ENCODE measurements around the gene IGF2BP3. TPM values are rescaled to one million over a fixed set of nuclear protein-coding genes. Genes with fewer than 3 reads are reported as not detected.

IGF2BP3 gene
- total and polyA plus RNA-seq, 7 experiments from 2014 or later: 0.13 to 1.8 (median 0.80) TPM; not detected in 1

GRCh38 chr7:23356168-23356567 is 114.1 kb downstream of the IGF2BP3 start:
- no peak for ATAC-seq

GRCh38 chr7:23353172-23353571 is 117.1 kb downstream of the IGF2BP3 start:
- intact Hi-C loops (cut with micrococcal nuclease): no loop called here
- no peaks in the 10 kb centered on the region for H3K36me3 ChIP-seq (ENCODE audit: control insufficient read depth in 2 of 3, insufficient read depth in 3 of 3, low read length in 3 of 3)
- CTCF ChIA-PET: no interaction called here
- no peak for DNase-seq
- POLR2A ChIA-PET: no interaction called here
- Mint-ChIP-seq H3K36me3 (peaks cover 0 to 1% (median 0%) of the 10 kb centered on the region in 5 donors), H3K4me1 (peaks cover 5 to 19% (median 13%) of the 10 kb centered on the region in 7 donors), H3K4me3 (no peak overlapping the region), H3K27ac (no peak overlapping the region), H3K27me3 (peaks cover 0 to 52% (median 4%) of the 10 kb centered on the region in 5 donors), H3K9me3 (no peaks in the 10 kb centered on the region)
- no peak overlapping the region for H3K4me3 ChIP-seq (ENCODE audit: low read length)
- ATAC-seq: no peak
- no peak overlapping the region for H3K27ac ChIP-seq (ENCODE audit: low read depth, low read length)
- H3K9me3 ChIP-seq (ENCODE audit: control insufficient read depth in 2 of 3, low read length in 3 of 3): no peaks in the 10 kb centered on the region
- no peaks in the 10 kb centered on the region for H3K27me3 ChIP-seq (ENCODE audit: control insufficient read depth in 2 of 2, insufficient read depth in 2 of 2, low read length in 2 of 2)
- peaks cover 5 to 6% of the 10 kb centered on the region in 2 donors for H3K4me1 ChIP-seq (ENCODE audit: control insufficient read depth in 2 of 2, insufficient read depth in 2 of 2, low read length in 2 of 2)

More at GRCh38 chr7:23356168-23356567, 114.1 kb downstream of the IGF2BP3 start:
- Mint-ChIP-seq H3K9me3 (peaks cover 0 to 1% (median 0%) of the 10 kb centered on the region in 11 donors), H3K4me3 (peak overlapping the region in 1 of 10 donors; percentile 23), H3K36me3 (no peaks in the 10 kb centered on the region), H3K27ac (no peak overlapping the region), H3K4me1 (peaks cover 5 to 19% (median 13%) of the 10 kb centered on the region in 7 donors), H3K27me3 (peaks cover 0 to 54% (median 7%) of the 10 kb centered on the region in 5 donors)
- Histone ChIP-seq H3K27me3 (ENCODE audit: control insufficient read depth in 2 of 2, insufficient read depth in 2 of 2, low read length in 2 of 2) (no peaks in the 10 kb centered on the region), H3K4me1 (ENCODE audit: control insufficient read depth in 2 of 2, insufficient read depth in 2 of 2, low read length in 2 of 2) (peaks cover 5 to 6% of the 10 kb centered on the region in 2 donors), H3K36me3 (ENCODE audit: control insufficient read depth in 2 of 3, insufficient read depth in 3 of 3, low read length in 3 of 3) (no peaks in the 10 kb centered on the region), H3K9me3 (ENCODE audit: control insufficient read depth in 2 of 3, low read length in 3 of 3) (no peaks in the 10 kb centered on the region), H3K27ac (ENCODE audit: low read depth, low read length) (no peak overlapping the region), H3K4me3 (ENCODE audit: low read length) (no peak overlapping the region)
- POLR2A ChIA-PET: interaction anchor here (0.7 to 0.8 kb wide), 2 partner anchors 9 to 55 kb away, joined by 3 read pairs; no protein-coding TSS in a partner anchor
- CTCF ChIA-PET: interaction anchor here (0.6 to 0.9 kb wide), 2 partner anchors 10 to 207 kb away, joined by 3 read pairs; no protein-coding TSS in a partner anchor
- DNase-seq: no peak
- intact Hi-C loops (cut with micrococcal nuclease): loop anchor here (1.0 to 5.0 kb wide), 7 partner anchors 10 to 357 kb away; partner anchors contain the start of genes IGF2BP3 (in 1 of the 2), MALSU1 (in 1 of the 2) and TRA2A (in 1 of the 2)

- no peak overlapping the region for H3K27ac Mint-ChIP-seq
These were observed 119.8 kb downstream of the IGF2BP3 start for GRCh38 chr7:23350466-23350865.

GRCh38 chr7:23349484-23350157 is 120.7 kb downstream of the IGF2BP3 start:
- Histone ChIP-seq H3K27me3 (ENCODE audit: control insufficient read depth in 2 of 2, insufficient read depth in 2 of 2, low read length in 2 of 2) (no peaks in the 10 kb centered on the region), H3K9me3 (ENCODE audit: control insufficient read depth in 2 of 3, low read length in 3 of 3) (no peaks in the 10 kb centered on the region), H3K4me1 (ENCODE audit: control insufficient read depth in 2 of 2, insufficient read depth in 2 of 2, low read length in 2 of 2) (peaks cover 6 to 11% of the 10 kb centered on the region in 2 donors), H3K36me3 (ENCODE audit: control insufficient read depth in 2 of 3, insufficient read depth in 3 of 3, low read length in 3 of 3) (no peaks in the 10 kb centered on the region), H3K27ac (ENCODE audit: low read depth, low read length) (no peak overlapping the region), H3K4me3 (ENCODE audit: low read length) (no peak overlapping the region)
- ATAC-seq: no peak
- Mint-ChIP-seq H3K27ac (peak overlapping the region in 1 of 9 donors; percentile 3), H3K9me3 (peaks cover 0 to 8% (median 0%) of the 10 kb centered on the region in 11 donors), H3K4me1 (peaks cover 9 to 32% (median 24%) of the 10 kb centered on the region in 7 donors), H3K36me3 (peaks cover 0 to 8% (median 0%) of the 10 kb centered on the region in 5 donors), H3K4me3 (no peak overlapping the region), H3K27me3 (peaks cover 0 to 46% (median 0%) of the 10 kb centered on the region in 5 donors)
- CTCF ChIA-PET: interaction anchor here (1.4 kb wide), 1 partner anchor 8 kb away, joined by 6 read pairs; no protein-coding TSS in a partner anchor
- DNase-seq: no peak
- intact Hi-C loops (cut with micrococcal nuclease): loop anchor here in 1 of 2 donors (5.0 kb wide), 3 partner anchors 77 to 183 kb away; partner anchors contain the start of genes NUP42 and TRA2A
- POLR2A ChIA-PET: interaction anchor here (0.8 kb wide), 1 partner anchor 50 kb away, joined by 3 read pairs; no protein-coding TSS in a partner anchor

More at GRCh38 chr7:23350466-23350865, 119.8 kb downstream of the IGF2BP3 start:
- Histone ChIP-seq H3K4me1 (ENCODE audit: control insufficient read depth in 2 of 2, insufficient read depth in 2 of 2, low read length in 2 of 2) (peaks cover 6 to 7% of the 10 kb centered on the region in 2 donors), H3K4me3 (ENCODE audit: low read length) (no peak overlapping the region), H3K36me3 (ENCODE audit: control insufficient read depth in 2 of 3, insufficient read depth in 3 of 3, low read length in 3 of 3) (no peaks in the 10 kb centered on the region), H3K27me3 (ENCODE audit: control insufficient read depth in 2 of 2, insufficient read depth in 2 of 2, low read length in 2 of 2) (no peaks in the 10 kb centered on the region), H3K9me3 (ENCODE audit: control insufficient read depth in 2 of 3, low read length in 3 of 3) (no peaks in the 10 kb centered on the region), H3K27ac (ENCODE audit: low read depth, low read length) (no peak overlapping the region)
- Mint-ChIP-seq H3K27me3 (peaks cover 0 to 51% (median under 1%) of the 10 kb centered on the region in 5 donors), H3K9me3 (peaks cover 0 to 8% (median 0%) of the 10 kb centered on the region in 11 donors), H3K4me1 (peaks cover 9 to 24% (median 18%) of the 10 kb centered on the region in 7 donors), H3K4me3 (no peak overlapping the region), H3K36me3 (peaks cover 0 to 6% (median 0%) of the 10 kb centered on the region in 5 donors)
- ChIA-PET POLR2A (no interaction called here), CTCF (no interaction called here)
- DNase-seq (no peak), ATAC-seq (no peak)
- intact Hi-C loops (cut with micrococcal nuclease): no loop called here

- H3K9me3 Mint-ChIP-seq: peaks cover 0 to 8% (median 0%) of the 10 kb centered on the region in 11 donors
- no peak overlapping the region for H3K4me3 ChIP-seq (ENCODE audit: low read length)
- peaks cover 6 to 11% of the 10 kb centered on the region in 2 donors for H3K4me1 ChIP-seq (ENCODE audit: control insufficient read depth in 2 of 2, insufficient read depth in 2 of 2, low read length in 2 of 2)
- H3K4me1 Mint-ChIP-seq: peaks cover 9 to 36% (median 24%) of the 10 kb centered on the region in 7 donors
- H3K27ac ChIP-seq (ENCODE audit: low read depth, low read length): no peak overlapping the region
- H3K9me3 ChIP-seq (ENCODE audit: control insufficient read depth in 2 of 3, low read length in 3 of 3): no peaks in the 10 kb centered on the region
- ChIA-PET CTCF (interaction anchor here (0.8 kb wide), 1 partner anchor 10 kb away, joined by 5 read pairs; no protein-coding TSS in a partner anchor), POLR2A (interaction anchor here (0.6 to 1.2 kb wide), 2 partner anchors 10 to 76 kb away, joined by 3 to 7 read pairs; no protein-coding TSS in a partner anchor)
- intact Hi-C loops (cut with micrococcal nuclease): loop anchor here (2.0 to 5.0 kb wide), 4 partner anchors 49 to 185 kb away; partner anchors contain the start of genes MALSU1 (in 1 of the 2), NUP42 (in 1 of the 2) and TRA2A (in 1 of the 2)
- H3K36me3 ChIP-seq (ENCODE audit: control insufficient read depth in 2 of 3, insufficient read depth in 3 of 3, low read length in 3 of 3): no peaks in the 10 kb centered on the region
- peaks cover 0 to 8% (median 0%) of the 10 kb centered on the region in 5 donors for H3K36me3 Mint-ChIP-seq
- ATAC-seq (peak; percentile 66), DNase-seq (no peak)
- peaks cover 0 to 39% (median 0%) of the 10 kb centered on the region in 5 donors for H3K27me3 Mint-ChIP-seq
- H3K4me3 Mint-ChIP-seq: peak overlapping the region in 7 of 10 donors; percentile 63 to 87 (median 83)
- no peaks in the 10 kb centered on the region for H3K27me3 ChIP-seq (ENCODE audit: control insufficient read depth in 2 of 2, insufficient read depth in 2 of 2, low read length in 2 of 2)
- H3K27ac Mint-ChIP-seq: peak overlapping the region in 6 of 9 donors; percentile 57 to 94 (median 80)
These were observed 122.6 kb downstream of the IGF2BP3 start for GRCh38 chr7:23347682-23348180.

GRCh38 chr7:23347033-23347681 is 123.1 kb downstream of the IGF2BP3 start:
- Mint-ChIP-seq H3K4me3 (peak overlapping the region; percentile 60 to 87 (median 78)), H3K4me1 (peaks cover 9 to 36% (median 24%) of the 10 kb centered on the region in 7 donors), H3K27me3 (peaks cover 0 to 37% (median 0%) of the 10 kb centered on the region in 5 donors), H3K9me3 (peaks cover 0 to 8% (median 0%) of the 10 kb centered on the region in 11 donors), H3K36me3 (peaks cover 0 to 8% (median 0%) of the 10 kb centered on the region in 5 donors), H3K27ac (peak overlapping the region in 8 of 9 donors; percentile 57 to 94 (median 84))
- H3K36me3 ChIP-seq (ENCODE audit: control insufficient read depth in 2 of 3, insufficient read depth in 3 of 3, low read length in 3 of 3): no peaks in the 10 kb centered on the region
- H3K27me3 ChIP-seq (ENCODE audit: control insufficient read depth in 2 of 2, insufficient read depth in 2 of 2, low read length in 2 of 2): no peaks in the 10 kb centered on the region
- intact Hi-C loops (cut with micrococcal nuclease): loop anchor here (2.0 to 5.0 kb wide), 4 partner anchors 48 to 185 kb away; partner anchors contain the start of genes MALSU1 (in 1 of the 2), NUP42 (in 1 of the 2) and TRA2A (in 1 of the 2)
- H3K4me1 ChIP-seq (ENCODE audit: control insufficient read depth in 2 of 2, insufficient read depth in 2 of 2, low read length in 2 of 2): peaks cover 6 to 11% of the 10 kb centered on the region in 2 donors
- no peak overlapping the region for H3K4me3 ChIP-seq (ENCODE audit: low read length)
- no peak for DNase-seq
- ChIA-PET CTCF (interaction anchor here (0.8 kb wide), 1 partner anchor 11 kb away, joined by 5 read pairs; no protein-coding TSS in a partner anchor), POLR2A (interaction anchor here (0.6 to 1.2 kb wide), 3 partner anchors 9 to 75 kb away, joined by 3 to 7 read pairs (median 3); no protein-coding TSS in a partner anchor)
- no peak for ATAC-seq
- H3K9me3 ChIP-seq (ENCODE audit: control insufficient read depth in 2 of 3, low read length in 3 of 3): no peaks in the 10 kb centered on the region
- H3K27ac ChIP-seq (ENCODE audit: low read depth, low read length): no peak overlapping the region
